Measurements from ENCODE around the gene ATP8A2.
"Not testable (repeated sequence)": the region's sequence is repeated elsewhere in the genome, so short reads cannot be mapped to it uniquely, and the experiment has no call there.

The ATP8A2 gene

DNA sequence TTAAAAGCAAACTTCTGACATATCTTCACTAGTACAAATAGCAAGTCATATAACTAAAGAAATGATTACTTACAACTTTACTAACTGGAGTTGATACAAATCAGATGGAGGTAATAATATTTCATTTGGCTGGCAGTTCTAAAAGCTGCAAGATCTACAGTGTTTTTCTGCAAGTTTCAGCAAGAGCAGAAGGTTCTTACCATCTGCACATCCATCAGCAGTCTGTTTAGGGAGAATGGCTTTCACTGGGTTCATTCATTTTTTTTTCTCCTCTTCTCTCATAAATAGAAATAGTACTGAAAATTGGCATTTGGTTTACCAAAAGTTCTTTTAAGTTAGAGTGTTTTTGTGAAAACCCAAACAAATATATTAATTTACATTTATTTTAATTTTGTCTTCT is 683.1 kb downstream of the ATP8A2 start:
- no peak overlapping the region for H3K4me3 ChIP-seq (replicated peaks; ENCODE audit: low read depth, low read length)
- DNase-seq (ENCODE audit: extremely low read depth, low read depth): no peak
- TF ChIP-seq, protein P1, sequence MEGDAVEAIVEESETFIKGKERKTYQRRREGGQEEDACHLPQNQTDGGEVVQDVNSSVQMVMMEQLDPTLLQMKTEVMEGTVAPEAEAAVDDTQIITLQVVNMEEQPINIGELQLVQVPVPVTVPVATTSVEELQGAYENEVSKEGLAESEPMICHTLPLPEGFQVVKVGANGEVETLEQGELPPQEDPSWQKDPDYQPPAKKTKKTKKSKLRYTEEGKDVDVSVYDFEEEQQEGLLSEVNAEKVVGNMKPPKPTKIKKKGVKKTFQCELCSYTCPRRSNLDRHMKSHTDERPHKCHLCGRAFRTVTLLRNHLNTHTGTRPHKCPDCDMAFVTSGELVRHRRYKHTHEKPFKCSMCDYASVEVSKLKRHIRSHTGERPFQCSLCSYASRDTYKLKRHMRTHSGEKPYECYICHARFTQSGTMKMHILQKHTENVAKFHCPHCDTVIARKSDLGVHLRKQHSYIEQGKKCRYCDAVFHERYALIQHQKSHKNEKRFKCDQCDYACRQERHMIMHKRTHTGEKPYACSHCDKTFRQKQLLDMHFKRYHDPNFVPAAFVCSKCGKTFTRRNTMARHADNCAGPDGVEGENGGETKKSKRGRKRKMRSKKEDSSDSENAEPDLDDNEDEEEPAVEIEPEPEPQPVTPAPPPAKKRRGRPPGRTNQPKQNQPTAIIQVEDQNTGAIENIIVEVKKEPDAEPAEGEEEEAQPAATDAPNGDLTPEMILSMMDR (IDR thresholded peaks at IDR 0.05; ENCODE audit: low read depth, low read length, missing control alignments): no peak

DNA sequence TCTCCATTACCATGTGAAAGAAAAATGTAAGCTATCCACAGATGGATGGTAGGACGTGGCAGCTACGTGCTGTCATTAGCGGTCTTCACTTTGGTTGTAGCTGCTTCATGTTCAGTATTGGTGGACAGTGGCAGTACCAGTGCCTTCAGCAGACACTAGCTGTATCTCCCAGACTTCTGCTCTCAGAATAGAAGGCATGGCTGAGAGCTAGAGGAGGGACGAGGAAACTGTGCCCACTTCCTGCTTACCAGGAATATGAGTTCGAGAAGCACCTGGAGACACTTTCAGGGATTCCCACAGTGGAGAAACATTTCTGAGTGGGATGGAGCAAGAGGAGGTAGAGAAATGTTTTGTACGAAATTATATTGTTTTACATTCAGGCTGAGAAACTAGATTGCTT is 686.9 kb downstream of the ATP8A2 start:
- H3K4me3 ChIP-seq (replicated peaks; ENCODE audit: low read depth, low read length): no peak overlapping the region
- TF ChIP-seq, protein P1 (IDR thresholded peaks at IDR 0.05; ENCODE audit: low read depth, low read length, missing control alignments): no peak
- DNase-seq (ENCODE audit: extremely low read depth, low read depth): no peak

DNA sequence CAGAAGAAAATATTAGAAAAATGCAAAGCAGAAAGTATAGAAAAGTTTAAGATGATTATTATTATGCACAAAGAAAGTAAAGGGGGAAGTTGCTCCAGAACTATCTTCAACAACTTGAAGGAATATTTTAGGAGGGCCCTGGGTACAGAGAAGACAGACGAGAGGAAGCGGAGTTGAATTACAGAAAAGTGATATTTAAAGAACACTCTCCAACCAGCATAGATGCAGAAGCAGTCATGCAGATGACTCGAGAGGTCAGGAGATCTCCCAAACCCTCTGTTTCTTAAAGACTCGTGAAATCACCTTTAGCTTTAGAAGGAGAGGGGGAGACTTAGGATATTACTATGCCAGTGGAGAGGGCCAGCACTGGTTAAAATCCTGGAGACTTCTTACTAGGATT is 688.6 kb downstream of the ATP8A2 start:
- H3K4me3 ChIP-seq (replicated peaks; ENCODE audit: low read depth, low read length): no peak overlapping the region
- TF ChIP-seq, protein P1 (IDR thresholded peaks at IDR 0.05; ENCODE audit: low read depth, low read length, missing control alignments): no peak
- no peak for DNase-seq (ENCODE audit: extremely low read depth, low read depth)

DNA sequence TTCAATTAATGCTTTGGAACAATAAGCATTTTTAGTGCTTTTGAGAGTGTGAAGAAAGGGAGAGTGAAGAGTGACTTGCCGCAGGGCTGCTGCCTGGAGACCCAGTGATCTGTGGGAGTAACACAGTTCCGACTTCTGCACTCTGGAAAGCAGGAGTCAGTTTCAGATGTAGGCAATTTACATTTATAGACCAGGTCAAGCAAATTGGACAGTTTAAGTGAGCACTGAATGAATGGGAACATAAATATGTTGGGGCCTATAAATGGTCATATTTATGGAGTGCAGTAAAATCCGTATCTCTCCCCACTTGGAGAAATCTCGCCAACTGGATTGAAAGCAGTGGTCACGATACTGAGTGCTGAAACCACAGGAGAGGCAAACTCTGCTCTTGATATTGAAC is 689.5 kb downstream of the ATP8A2 start:
- H3K4me3 ChIP-seq (replicated peaks; ENCODE audit: low read depth, low read length): no peak overlapping the region
- no peak for DNase-seq (ENCODE audit: extremely low read depth, low read depth)
- TF ChIP-seq, protein P1 (IDR thresholded peaks at IDR 0.05; ENCODE audit: low read depth, low read length, missing control alignments): no peak

DNA sequence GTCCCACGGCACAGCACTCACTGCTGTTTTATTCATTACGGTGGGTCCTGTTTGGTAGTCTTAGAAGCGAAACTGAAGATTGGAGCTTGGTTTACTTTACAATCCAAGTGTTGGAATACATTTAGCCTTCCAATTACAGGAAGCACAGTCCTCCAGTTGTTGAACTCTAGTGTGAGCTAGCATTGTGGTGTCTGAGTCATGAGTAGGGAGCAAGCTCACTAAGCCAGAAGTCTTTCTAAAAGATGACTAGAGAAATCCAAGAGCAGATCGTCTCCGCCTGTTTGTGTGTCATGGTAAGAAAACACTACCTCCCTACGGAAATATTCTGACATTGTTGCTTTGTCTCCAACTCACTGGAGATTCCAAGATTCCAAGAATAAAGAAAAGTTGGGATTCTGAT is 690.2 kb downstream of the ATP8A2 start:
- TF ChIP-seq, protein P1 (IDR thresholded peaks at IDR 0.05; ENCODE audit: low read depth, low read length, missing control alignments): no peak
- no peak overlapping the region for H3K4me3 ChIP-seq (replicated peaks; ENCODE audit: low read depth, low read length)
- no peak for DNase-seq (ENCODE audit: extremely low read depth, low read depth)

DNA sequence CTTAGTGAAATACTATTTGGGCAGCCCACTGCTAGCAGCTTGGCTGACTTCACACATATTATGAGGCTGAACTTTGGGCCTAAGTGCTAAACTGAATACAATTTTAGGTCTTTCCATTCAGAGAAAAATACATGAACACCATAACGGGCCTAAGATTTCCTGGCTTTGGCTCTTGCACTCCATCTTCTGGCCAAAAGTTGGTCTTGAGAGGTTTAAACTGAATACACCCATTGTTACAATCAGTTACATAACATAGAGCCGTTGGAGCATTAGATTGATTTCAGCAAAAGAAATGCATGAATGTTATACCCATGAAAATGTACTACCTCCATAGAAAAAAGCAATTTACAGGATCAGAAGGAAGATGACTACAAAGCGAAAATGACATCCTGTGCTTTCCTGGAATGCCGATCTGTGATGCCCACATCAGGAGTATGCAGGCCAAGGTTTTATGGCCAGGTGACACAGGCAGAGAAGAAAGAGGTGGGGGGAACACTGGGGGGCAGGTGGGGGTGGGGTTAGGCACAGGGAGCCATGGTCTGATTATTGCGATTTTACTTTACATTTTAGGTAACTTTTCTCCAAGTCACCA is 691.2 kb downstream of the ATP8A2 start:
- TF ChIP-seq, protein P1 (IDR thresholded peaks at IDR 0.05; ENCODE audit: low read depth, low read length, missing control alignments): peak; percentile 62
- DNase-seq (ENCODE audit: extremely low read depth, low read depth): peak; percentile 25
- H3K4me3 ChIP-seq (replicated peaks; ENCODE audit: low read depth, low read length): no peak overlapping the region

DNA sequence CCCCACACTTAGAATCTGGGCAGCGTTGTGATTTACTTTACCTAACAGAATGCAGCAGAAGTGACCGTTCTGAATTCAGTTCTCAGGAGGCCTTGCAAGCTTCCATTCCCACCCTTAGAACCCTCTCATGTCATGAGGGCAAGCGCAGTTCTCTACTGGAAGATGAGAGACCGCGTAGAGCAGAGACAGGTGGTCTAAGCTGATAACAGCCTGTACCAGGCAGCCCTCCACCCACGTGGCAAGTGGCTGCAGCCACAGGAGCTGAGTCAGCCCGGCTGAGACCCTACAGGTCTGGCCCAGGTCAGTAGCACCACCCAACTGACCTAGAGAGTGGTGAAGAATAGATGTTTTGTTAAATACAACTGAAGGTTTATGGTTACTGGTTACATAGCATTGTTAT is 694.7 kb downstream of the ATP8A2 start:
- H3K4me3 ChIP-seq (replicated peaks; ENCODE audit: low read depth, low read length); DNase-seq (ENCODE audit: extremely low read depth, low read depth): not testable (repeated sequence)

Measured in HFF-Myc (cell line).